Peyer's patch (tissue), 4 donors: ENCODE results near the gene KIAA0040. TPM values are rescaled to one million over a fixed set of nuclear protein-coding genes. Genes with fewer than 3 reads are reported as not detected.

Experiments used
- DNase-seq, 3 donors: peaks; one replicate each; pipeline ENCODE4 v3.0.0-alpha.2; 2017 to 2019
- H3K27ac ChIP-seq, 4 donors: fragments of 200-600 bp; sonication (generic); one replicate each; pipeline ENCODE4 v1.5.1; 2016 to 2019
- H3K27me3 ChIP-seq, 2 donors: fragments of 200-600 bp; sonication (generic); one replicate each; pipeline ENCODE4 v1.5.1; 2019
- H3K36me3 ChIP-seq, 3 donors: fragments of 200-600 bp; sonication (generic); one replicate each; pipeline ENCODE4 v1.5.1; 2016 to 2019
- H3K4me1 ChIP-seq, 4 donors: fragments of 200-600 bp; sonication (generic); one replicate each; pipeline ENCODE4 v1.5.1; 2016 to 2019
- H3K4me3 ChIP-seq, 4 donors: fragments of 200-600 bp; sonication (generic); 1 replicate in 3 of 4; 2 replicates in 1 of 4; pipeline ENCODE4 v1.5.1; 2016 to 2019; ENCODE audit warnings: mild to moderate bottlenecking in 1 of 4
- H3K9me3 ChIP-seq, 4 donors: fragments of 200-600 bp; sonication (generic); one replicate each; pipeline ENCODE4 v1.5.1; 2016 to 2019; ENCODE audit warnings: mild to moderate bottlenecking in 1 of 4
- POLR2A ChIP-seq, 2 donors: fragments of 450-650 bp; IDR thresholded peaks; one replicate each; pipeline ENCODE4 v1.5.1; 2017; ENCODE audit warnings: antibody characterized with exemption in 2 of 2, mild to moderate bottlenecking in 2 of 2, moderate library complexity in 2 of 2
- total RNA-seq, 4 donors: library from RNA; depleted of rRNA; stranded (reverse); fragments of >200 nt; gene quantifications; one replicate each; pipeline ENCODE4 v1.1.0, GENCODE V29; 2016
- TF ChIP-seq, protein P1 (sequence below), 6 experiments: fragments of 450-650 bp in 4 of 6; fragments of 200-600 bp in 2 of 6; sonication (generic) in 1 of 6; IDR thresholded peaks; one replicate each; pipeline ENCODE4 v1.5.1; 2017 to 2019; ENCODE audit warnings: antibody characterized with exemption in 6 of 6, mild to moderate bottlenecking in 3 of 6, moderate library complexity in 1 of 6

The KIAA0040 gene
- total RNA-seq, 4 donors from 2014 or later = 9.7 to 52.8 (median 10.3) TPM

DNA sequence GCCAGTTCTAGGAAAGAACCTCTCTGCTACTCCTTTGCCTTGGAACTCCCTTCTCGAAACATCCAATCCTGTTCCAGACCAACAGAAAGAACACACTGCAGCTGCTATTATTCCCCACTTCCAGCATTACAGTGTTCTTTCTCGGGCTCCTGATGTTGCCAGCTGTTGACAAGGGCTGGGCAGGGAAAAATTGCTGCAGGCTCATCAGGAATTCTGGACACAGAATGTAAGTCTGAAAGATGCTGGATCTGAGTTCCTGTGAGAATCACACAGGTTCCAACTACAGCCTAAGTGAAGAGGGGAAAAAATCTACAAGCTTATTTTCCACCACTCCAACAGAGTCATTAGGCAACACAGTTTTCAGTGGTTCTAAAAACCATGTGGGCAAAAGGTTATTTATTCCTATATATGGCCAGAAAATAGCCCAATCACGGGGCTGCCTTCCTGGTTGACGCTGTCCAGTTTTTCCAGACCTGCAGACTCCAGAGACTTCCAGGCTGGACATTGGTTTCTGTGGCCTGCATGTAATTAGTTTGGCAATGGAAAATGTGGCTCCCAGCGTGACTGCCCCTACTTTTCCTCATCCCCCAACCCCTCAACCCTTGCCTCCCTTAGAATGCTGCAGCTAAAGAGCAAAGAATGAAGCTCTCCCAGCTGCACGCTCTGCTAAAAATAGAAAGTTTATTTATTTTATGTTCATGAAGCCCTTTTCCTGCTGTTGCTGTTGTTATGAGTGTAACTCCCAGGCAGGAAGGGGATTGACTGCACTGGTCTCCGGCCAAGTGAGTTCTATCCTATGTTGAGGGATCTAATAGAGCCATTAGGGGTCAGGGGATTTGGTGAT, 8.3 kb upstream of the KIAA0040 start:
- Histone ChIP-seq H3K9me3 (no peaks in the 10 kb centered on the region), H3K4me3 (no peak overlapping the region), H3K27ac (peak overlapping the region; percentile 1 to 60 (median 42)), H3K36me3 (no peaks in the 10 kb centered on the region), H3K27me3 (no peaks in the 10 kb centered on the region), H3K4me1 (peaks cover 0 to 4% (median 0%) of the 10 kb centered on the region in 4 donors)
- no peak for TF ChIP-seq POLR2A (IDR thresholded peaks at IDR 0.05)
- TF ChIP-seq, protein P1, sequence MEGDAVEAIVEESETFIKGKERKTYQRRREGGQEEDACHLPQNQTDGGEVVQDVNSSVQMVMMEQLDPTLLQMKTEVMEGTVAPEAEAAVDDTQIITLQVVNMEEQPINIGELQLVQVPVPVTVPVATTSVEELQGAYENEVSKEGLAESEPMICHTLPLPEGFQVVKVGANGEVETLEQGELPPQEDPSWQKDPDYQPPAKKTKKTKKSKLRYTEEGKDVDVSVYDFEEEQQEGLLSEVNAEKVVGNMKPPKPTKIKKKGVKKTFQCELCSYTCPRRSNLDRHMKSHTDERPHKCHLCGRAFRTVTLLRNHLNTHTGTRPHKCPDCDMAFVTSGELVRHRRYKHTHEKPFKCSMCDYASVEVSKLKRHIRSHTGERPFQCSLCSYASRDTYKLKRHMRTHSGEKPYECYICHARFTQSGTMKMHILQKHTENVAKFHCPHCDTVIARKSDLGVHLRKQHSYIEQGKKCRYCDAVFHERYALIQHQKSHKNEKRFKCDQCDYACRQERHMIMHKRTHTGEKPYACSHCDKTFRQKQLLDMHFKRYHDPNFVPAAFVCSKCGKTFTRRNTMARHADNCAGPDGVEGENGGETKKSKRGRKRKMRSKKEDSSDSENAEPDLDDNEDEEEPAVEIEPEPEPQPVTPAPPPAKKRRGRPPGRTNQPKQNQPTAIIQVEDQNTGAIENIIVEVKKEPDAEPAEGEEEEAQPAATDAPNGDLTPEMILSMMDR (IDR thresholded peaks at IDR 0.05) = no peak
- DNase-seq = no peak

DNA sequence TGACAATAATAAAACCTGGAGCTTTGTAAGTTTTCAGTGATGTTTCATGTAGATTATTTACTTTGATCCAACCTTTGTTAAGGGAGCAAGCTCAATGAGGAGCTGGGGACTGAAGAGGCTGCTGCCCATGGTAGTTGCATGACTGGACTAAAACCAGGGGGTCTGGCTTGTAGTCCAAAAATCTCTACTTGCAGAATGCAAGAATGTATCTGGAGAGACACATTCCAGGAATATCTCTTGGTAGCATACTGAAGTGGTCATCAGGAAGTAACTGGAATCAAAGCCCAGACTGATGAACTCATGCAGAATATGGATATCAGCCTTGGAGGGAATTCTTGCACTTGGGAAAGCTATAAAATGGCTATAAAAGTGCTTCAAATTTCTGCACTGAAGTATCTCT, 5.8 kb upstream of the KIAA0040 start:
- peaks cover 0 to 4% (median 0%) of the 10 kb centered on the region in 4 donors for H3K4me1 ChIP-seq
- H3K4me3 ChIP-seq = no peak overlapping the region
- TF ChIP-seq, protein P1 (IDR thresholded peaks at IDR 0.05) = no peak
- no peak for TF ChIP-seq POLR2A (IDR thresholded peaks at IDR 0.05)
- H3K27me3 ChIP-seq = no peaks in the 10 kb centered on the region
- H3K27ac ChIP-seq = no peak overlapping the region
- H3K9me3 ChIP-seq = no peaks in the 10 kb centered on the region
- no peak for DNase-seq
- no peaks in the 10 kb centered on the region for H3K36me3 ChIP-seq

DNA sequence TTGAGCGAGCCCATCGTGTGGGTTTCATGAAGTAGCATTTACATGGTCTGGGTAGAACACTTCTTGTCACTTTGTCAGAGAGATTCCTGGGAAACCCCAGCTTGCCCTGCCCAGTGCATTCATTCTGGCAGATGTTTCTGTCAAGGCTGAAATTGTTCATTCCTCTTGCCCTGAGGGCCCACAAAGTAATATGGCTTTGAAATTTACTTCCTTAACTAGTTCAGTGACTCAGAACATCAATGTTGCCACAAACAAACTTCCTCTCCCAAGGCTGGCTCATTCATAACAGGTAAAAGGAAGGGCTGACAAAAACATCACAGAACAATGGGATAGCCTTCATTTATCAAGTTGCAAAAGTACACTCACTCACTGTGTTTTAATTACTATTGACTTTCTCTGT, 5.0 kb upstream of the KIAA0040 start:
- H3K9me3 ChIP-seq = no peaks in the 10 kb centered on the region
- H3K27ac ChIP-seq = peak overlapping the region in 1 of 4 donors; percentile 43
- H3K4me1 ChIP-seq = peaks cover 0 to 5% (median 2%) of the 10 kb centered on the region in 4 donors
- no peaks in the 10 kb centered on the region for H3K36me3 ChIP-seq
- H3K27me3 ChIP-seq = no peaks in the 10 kb centered on the region
- no peak overlapping the region for H3K4me3 ChIP-seq
- TF ChIP-seq, protein P1 (IDR thresholded peaks at IDR 0.05) = no peak
- no peak for TF ChIP-seq POLR2A (IDR thresholded peaks at IDR 0.05)
- DNase-seq = no peak

DNA sequence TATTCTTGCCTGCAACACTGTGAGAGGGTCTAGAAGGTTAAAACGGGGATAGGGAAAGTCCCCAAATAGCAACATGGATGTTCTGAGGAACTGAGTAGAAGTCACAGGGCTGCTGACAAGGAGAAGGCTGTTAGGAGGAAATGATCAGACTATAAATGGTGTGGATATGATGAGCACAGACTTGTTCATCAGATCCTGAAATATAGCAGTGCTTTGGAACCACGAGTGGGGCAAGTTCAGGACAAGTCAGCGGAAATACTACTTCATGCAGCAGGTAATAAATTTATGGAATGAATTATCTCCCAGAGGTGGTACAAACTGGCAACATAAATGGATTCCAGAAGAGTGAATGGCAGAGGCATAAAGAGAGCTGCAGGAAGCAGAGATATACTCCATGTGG, 3.2 kb upstream of the KIAA0040 start:
- H3K27ac ChIP-seq = no peak overlapping the region
- H3K9me3 ChIP-seq = no peaks in the 10 kb centered on the region
- no peak overlapping the region for H3K4me3 ChIP-seq

DNA sequence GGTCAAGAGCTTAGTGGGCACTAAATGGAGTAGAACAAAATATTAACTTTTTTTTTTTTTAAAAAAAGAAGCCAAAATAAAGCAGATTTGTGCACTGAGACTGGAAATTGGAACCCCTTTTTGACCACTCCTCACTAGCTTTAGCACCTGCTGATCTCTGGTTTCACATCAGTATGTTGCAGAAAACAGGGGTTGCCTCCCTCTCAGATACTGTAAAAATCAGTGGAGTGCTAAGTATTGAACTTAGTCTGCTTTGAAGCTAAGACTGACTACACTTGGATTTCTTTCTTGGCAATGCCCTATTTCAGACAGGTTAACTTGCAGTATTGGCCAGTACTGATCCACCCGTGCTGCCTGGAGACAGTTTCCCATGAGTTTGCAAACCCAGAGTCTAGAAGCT, 2.7 kb upstream of the KIAA0040 start:
- no peak for DNase-seq
- no peaks in the 10 kb centered on the region for H3K36me3 ChIP-seq
- no peaks in the 10 kb centered on the region for H3K27me3 ChIP-seq
- no peaks in the 10 kb centered on the region for H3K9me3 ChIP-seq
- peak overlapping the region in 1 of 4 donors; percentile 44 for H3K27ac ChIP-seq
- peaks cover 0 to 16% (median 3%) of the 10 kb centered on the region in 4 donors for H3K4me1 ChIP-seq
- no peak for TF ChIP-seq POLR2A (IDR thresholded peaks at IDR 0.05)
- TF ChIP-seq, protein P1 (IDR thresholded peaks at IDR 0.05) = no peak
- H3K4me3 ChIP-seq = no peak overlapping the region

More for the DNA sequence above, 3.2 kb upstream of the KIAA0040 start:
- Histone ChIP-seq H3K27me3 (no peaks in the 10 kb centered on the region), H3K36me3 (no peaks in the 10 kb centered on the region), H3K4me1 (peaks cover 0 to 11% (median 3%) of the 10 kb centered on the region in 4 donors)
- TF ChIP-seq, protein P1 (IDR thresholded peaks at IDR 0.05) = no peak
- TF ChIP-seq POLR2A (IDR thresholded peaks at IDR 0.05) = no peak
- DNase-seq = no peak
